HepG2 (cell line): ENCODE measurements around the gene FKBP14. TPM values are rescaled to one million over a fixed set of nuclear protein-coding genes. Genes with fewer than 3 reads are reported as not detected.

Source experiments
- AKAP8 ChIP-seq: sonication (generic); formaldehyde crosslinking; IDR thresholded peaks from 2 replicates; pipeline ENCODE4 v1.5.1; 2020; ENCODE audit warnings: mild to moderate bottlenecking, missing genetic modification reagents
- HNRNPLL ChIP-seq: fragments of 200-400 bp; formaldehyde crosslinking; IDR thresholded peaks from 2 replicates; pipeline ENCODE4 v1.6.1; 2017; ENCODE audit warnings: mild to moderate bottlenecking, low read depth, low read length; ENCODE audit not compliant: poor library complexity, severe bottlenecking
- IKZF5 ChIP-seq: IDR thresholded peaks from 2 replicates; pipeline ENCODE4 v1.6.1; 2018; ENCODE audit warnings: missing genetic modification reagents, mild to moderate bottlenecking, missing compliant biosample characterization
- NFE2L1 ChIP-seq: sonication (generic); formaldehyde crosslinking; IDR thresholded peaks from 2 replicates; pipeline ENCODE4 v1.4.0; 2020; ENCODE audit warnings: missing genetic modification reagents, mild to moderate bottlenecking, borderline replicate concordance
- NFRKB ChIP-seq: fragments of 450-650 bp; IDR thresholded peaks from 2 replicates; pipeline ENCODE4 v1.6.1; 2017
- ONECUT2 ChIP-seq: sonication (generic); formaldehyde crosslinking; IDR thresholded peaks from 2 replicates; pipeline ENCODE4 v1.4.0; 2020; ENCODE audit warnings: missing genetic modification reagents
- PHF21A ChIP-seq: sonication (generic); formaldehyde crosslinking; IDR thresholded peaks from 2 replicates; pipeline ENCODE4 v1.5.0; 2020; ENCODE audit warnings: mild to moderate bottlenecking, missing genetic modification reagents
- POLR2A ChIP-seq, 2 experiments: IDR thresholded peaks; 2 replicates each; pipeline ENCODE4 v1.6.1; 2011; ENCODE audit warnings: low read depth in 2 of 2, low read length in 2 of 2, mild to moderate bottlenecking in 1 of 2, moderate library complexity in 1 of 2; ENCODE audit not compliant: insufficient read depth in 1 of 2
- SOX6 ChIP-seq, 2 experiments: fragments of 450-650 bp in 1 of 2; sonication (generic) in 1 of 2; formaldehyde crosslinking in 1 of 2; IDR thresholded peaks; 2 replicates each; pipeline versions ENCODE4 v1.4.0 to v1.6.1; 2017 to 2020; ENCODE audit warnings: antibody characterized with exemption in 1 of 2, mild to moderate bottlenecking in 1 of 2, missing genetic modification reagents in 1 of 2
- SRSF4 ChIP-seq: fragments of 200-400 bp; formaldehyde crosslinking; IDR thresholded peaks from one replicate; pipeline ENCODE4 v1.6.1; 2018; ENCODE audit warnings: mild to moderate bottlenecking, low read depth, low read length, moderate library complexity; ENCODE audit not compliant: poor library complexity, severe bottlenecking
- SYNCRIP ChIP-seq: fragments of 200-400 bp; formaldehyde crosslinking; IDR thresholded peaks from 2 replicates; pipeline ENCODE4 v1.6.1; 2018; ENCODE audit warnings: mild to moderate bottlenecking, low read depth, low read length; ENCODE audit not compliant: insufficient read depth
- TRAFD1 ChIP-seq: sonication (generic); formaldehyde crosslinking; IDR thresholded peaks from 2 replicates; pipeline ENCODE4 v1.5.1; 2020; ENCODE audit warnings: missing genetic modification reagents, mild to moderate bottlenecking, borderline replicate concordance
- ZBTB21 ChIP-seq: sonication (generic); formaldehyde crosslinking; IDR thresholded peaks from 2 replicates; pipeline ENCODE4 v1.4.0; 2020; ENCODE audit warnings: missing genetic modification reagents
- ZBTB33 ChIP-seq: sonication (generic); formaldehyde crosslinking; IDR thresholded peaks from 2 replicates; pipeline ENCODE4 v1.4.0; 2020; ENCODE audit warnings: missing genetic modification reagents
- ZGPAT ChIP-seq: IDR thresholded peaks from 2 replicates; pipeline ENCODE4 v1.6.1; 2016; ENCODE audit warnings: mild to moderate bottlenecking
- ZMYM3 ChIP-seq: sonication (generic); formaldehyde crosslinking; IDR thresholded peaks from 2 replicates; pipeline ENCODE4 v1.5.1; 2020; ENCODE audit warnings: mild to moderate bottlenecking, missing genetic modification reagents
- ZNF20 ChIP-seq: sonication (generic); formaldehyde crosslinking; IDR thresholded peaks from 2 replicates; pipeline ENCODE4 v1.4.0; 2020; ENCODE audit warnings: mild to moderate bottlenecking, moderate library complexity, missing genetic modification reagents
- ZNF3 ChIP-seq: IDR thresholded peaks from 2 replicates; pipeline ENCODE4 v1.7.0; 2017; ENCODE audit warnings: inconsistent platforms
- ZNF317 ChIP-seq: sonication (generic); formaldehyde crosslinking; IDR thresholded peaks from 2 replicates; pipeline ENCODE4 v1.5.0; 2020; ENCODE audit warnings: mild to moderate bottlenecking, missing genetic modification reagents
- ZNF343 ChIP-seq: sonication (generic); formaldehyde crosslinking; IDR thresholded peaks from 2 replicates; pipeline ENCODE4 v1.4.0; 2020; ENCODE audit warnings: mild to moderate bottlenecking, missing genetic modification reagents
- ZNF383 ChIP-seq: sonication (generic); formaldehyde crosslinking; IDR thresholded peaks from 2 replicates; pipeline ENCODE4 v1.4.0; 2020; ENCODE audit warnings: missing genetic modification reagents, mild to moderate bottlenecking, borderline replicate concordance
- ZNF550 ChIP-seq: sonication (generic); formaldehyde crosslinking; IDR thresholded peaks from 2 replicates; pipeline ENCODE4 v1.4.0; 2020; ENCODE audit warnings: mild to moderate bottlenecking, missing genetic modification reagents, borderline replicate concordance
- ZNF607 ChIP-seq: sonication (generic); formaldehyde crosslinking; IDR thresholded peaks from 2 replicates; pipeline ENCODE4 v1.5.1; 2020; ENCODE audit warnings: missing genetic modification reagents, mild to moderate bottlenecking, borderline replicate concordance
- ZNF766 ChIP-seq: sonication (generic); formaldehyde crosslinking; IDR thresholded peaks from 2 replicates; pipeline ENCODE4 v1.5.0; 2020; ENCODE audit warnings: missing genetic modification reagents, borderline replicate concordance
- polyA plus RNA-seq, 8 experiments: library from polyadenylated mRNA; depleted of rRNA in 3 of 8; stranded (reverse) in 7 of 8; unstranded in 1 of 8; fragments of >200 nt; fragmentation: Illumina TruSeq in 4 of 8; extraction: Trizol in 4 of 8; gene quantifications; 2 replicates each; pipeline versions ENCODE4 v1.2.1 to v1.2.3, GENCODE V29; 2011 to 2016; ENCODE audit warnings: low read depth in 4 of 8, missing spikeins in 1 of 8, mixed read lengths in 1 of 8; ENCODE audit not compliant: insufficient read depth in 1 of 8
- total RNA-seq, 5 experiments: library from RNA; depleted of rRNA; stranded (reverse); fragments of >200 nt; fragmentation: Illumina TruSeq; extraction: Trizol; gene quantifications; 2 replicates each; pipeline ENCODE4 v1.2.3, GENCODE V29; 2016; ENCODE audit warnings: low read depth in 1 of 5

Gene FKBP14
- total and polyA plus RNA-seq, 2 of the 13 experiments (the other 11 are each of a cell fraction or from before 2014, with no cell fraction given), result 20.0 to 32.3 TPM

- no peak for TF ChIP-seq ZBTB21 (CRISPR knock-in tag)
- TF ChIP-seq ZMYM3 (CRISPR knock-in tag), result no peak
- peak; percentile 72; the same call in 1 of the 2 replicates for TF ChIP-seq ZNF20 (CRISPR knock-in tag)
- no peak for TF ChIP-seq ZNF3 (CRISPR knock-in tag)
- no peak for TF ChIP-seq SYNCRIP
- 0 out of 2 replicates have a peak, but pooled peaks have one; percentile 9 for TF ChIP-seq ZNF317
- TF ChIP-seq ZBTB33 (CRISPR knock-in tag), result no peak
- no peak for TF ChIP-seq SOX6 (IDR thresholded peaks at IDR 0.05)
- no peak for TF ChIP-seq SOX6 (CRISPR knock-in tag; IDR thresholded peaks at IDR 0.05)
- TF ChIP-seq ZNF607, result no peak
- TF ChIP-seq ZNF343, result no peak
- TF ChIP-seq NFRKB, result no peak
- no peak for TF ChIP-seq TRAFD1 (CRISPR knock-in tag)
- no peak for TF ChIP-seq SRSF4
- TF ChIP-seq PHF21A (CRISPR knock-in tag), result no peak
- TF ChIP-seq ZGPAT (CRISPR knock-in tag), result peak; percentile 42; the same call in 1 of the 2 replicates
- TF ChIP-seq HNRNPLL, result no peak
- no peak for TF ChIP-seq ZNF383
- TF ChIP-seq ONECUT2 (CRISPR knock-in tag), result no peak
- no peak for TF ChIP-seq ZNF550
- peak; percentile 36 to 62; a peak in 3 of 4 replicates for TF ChIP-seq POLR2A (IDR thresholded peaks at IDR 0.05; ENCODE audit: insufficient read depth in 1 of 2, low read depth in 2 of 2, low read length in 2 of 2)
- peak; percentile 9; the same call in 1 of the 2 replicates for TF ChIP-seq IKZF5 (CRISPR knock-in tag)
- TF ChIP-seq ZNF766 (CRISPR knock-in tag), result no peak
- no peak for TF ChIP-seq NFE2L1
- TF ChIP-seq AKAP8 (CRISPR knock-in tag), result no peak
Measured at GRCh38 chr7:29989257-29989995, 37.1 kb downstream of the FKBP14 start, which contains the start of gene SCRN1 (continued).
